ENCODE results near the gene SAMMSON.

Gene SAMMSON

DNA sequence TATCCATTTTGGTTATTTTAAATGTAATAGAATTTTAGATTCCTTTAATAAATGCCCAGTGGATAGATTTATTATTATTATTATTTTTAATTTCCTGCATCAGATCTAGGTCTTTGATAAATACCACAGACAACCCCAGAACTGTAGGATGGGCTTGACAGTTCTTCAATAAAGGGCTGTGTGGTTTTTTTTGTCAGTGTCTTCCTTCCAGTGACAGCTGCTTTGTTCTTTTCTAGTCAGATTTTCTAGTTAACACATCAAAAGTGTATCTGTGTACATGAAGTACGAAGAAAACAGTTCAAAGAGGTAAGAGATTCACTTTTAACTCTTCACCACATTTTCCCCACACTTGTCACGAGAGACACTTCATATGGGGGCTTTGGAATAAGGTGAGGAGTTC, 120.3 kb downstream of the SAMMSON start:
- H3K9ac ChIP-seq (ENCODE audit: low read depth, low read length, poor library complexity) = no peak overlapping the region
- H3K9me3 ChIP-seq (replicated peaks in 1 of 2; ENCODE audit: control insufficient read depth in 2 of 2, insufficient read depth in 1 of 2, low read depth in 1 of 2, low read length in 2 of 2) = peaks cover 0 to 2% of the 10 kb centered on the region in 2 donors
- H3K4me3 ChIP-seq (ENCODE audit: low read length in 2 of 2) = no peak overlapping the region
- no peak overlapping the region for H3K4me2 ChIP-seq (ENCODE audit: insufficient read depth, low read length, poor library complexity, severe bottlenecking)
- H3K23ac ChIP-seq (ENCODE audit: low read depth, low read length, poor library complexity) = no peak overlapping the region
- H3K36me3 ChIP-seq (replicated peaks in 1 of 2; ENCODE audit: control insufficient read depth in 2 of 2, insufficient read depth in 2 of 2, low read length in 2 of 2) = no peaks in the 10 kb centered on the region
- no peak overlapping the region for H2BK120ac ChIP-seq (ENCODE audit: low read depth, low read length)
- H3K79me1 ChIP-seq (ENCODE audit: low read depth, low read length) = no peaks in the 10 kb centered on the region
- no peak overlapping the region for H4K91ac ChIP-seq (ENCODE audit: low read depth, low read length, poor library complexity)
- no peaks in the 10 kb centered on the region for H3K27me3 ChIP-seq (ENCODE audit: control insufficient read depth in 3 of 3, insufficient read depth in 3 of 3, low read depth in 1 of 3, low read length in 3 of 3)
- no peak overlapping the region for H2BK5ac ChIP-seq (ENCODE audit: low read length)
- no peak overlapping the region for H3K27ac ChIP-seq (replicated peaks; ENCODE audit: low read length)
- no peak overlapping the region for H2BK12ac ChIP-seq (ENCODE audit: low read length)
- no peak overlapping the region for H2BK15ac ChIP-seq (ENCODE audit: low read length)
- no peak overlapping the region for H3K14ac ChIP-seq (ENCODE audit: low read length)
- H3K4me1 ChIP-seq (ENCODE audit: control insufficient read depth in 2 of 2, insufficient read depth in 1 of 2, low read depth in 1 of 2, low read length in 2 of 2) = no peaks in the 10 kb centered on the region
- DNase-seq (ENCODE audit: low spot score) = no peak
- no peak overlapping the region for H2AK5ac ChIP-seq (ENCODE audit: low read depth, low read length)
- no peak overlapping the region for H3K4ac ChIP-seq (ENCODE audit: low read length)
- WGBS, 2 donors (ENCODE audit: extremely low coverage in 2 of 2, insufficient read length in 2 of 2, insufficient replicate concordance in 1 of 2) = no CpG with 5 or more reads among the region's 2 CpGs
- no peak overlapping the region for H3K18ac ChIP-seq (ENCODE audit: low read length)
- H4K8ac ChIP-seq (ENCODE audit: low read depth, low read length) = no peak overlapping the region
- no peak overlapping the region for H2AFZ ChIP-seq (ENCODE audit: low read length)
